Measurements from ENCODE around the gene PLCXD1.
"Not testable (repeated sequence)": the region's sequence is repeated elsewhere in the genome, so short reads cannot be mapped to it uniquely, and the experiment has no call there.

PLCXD1 gene

DNA sequence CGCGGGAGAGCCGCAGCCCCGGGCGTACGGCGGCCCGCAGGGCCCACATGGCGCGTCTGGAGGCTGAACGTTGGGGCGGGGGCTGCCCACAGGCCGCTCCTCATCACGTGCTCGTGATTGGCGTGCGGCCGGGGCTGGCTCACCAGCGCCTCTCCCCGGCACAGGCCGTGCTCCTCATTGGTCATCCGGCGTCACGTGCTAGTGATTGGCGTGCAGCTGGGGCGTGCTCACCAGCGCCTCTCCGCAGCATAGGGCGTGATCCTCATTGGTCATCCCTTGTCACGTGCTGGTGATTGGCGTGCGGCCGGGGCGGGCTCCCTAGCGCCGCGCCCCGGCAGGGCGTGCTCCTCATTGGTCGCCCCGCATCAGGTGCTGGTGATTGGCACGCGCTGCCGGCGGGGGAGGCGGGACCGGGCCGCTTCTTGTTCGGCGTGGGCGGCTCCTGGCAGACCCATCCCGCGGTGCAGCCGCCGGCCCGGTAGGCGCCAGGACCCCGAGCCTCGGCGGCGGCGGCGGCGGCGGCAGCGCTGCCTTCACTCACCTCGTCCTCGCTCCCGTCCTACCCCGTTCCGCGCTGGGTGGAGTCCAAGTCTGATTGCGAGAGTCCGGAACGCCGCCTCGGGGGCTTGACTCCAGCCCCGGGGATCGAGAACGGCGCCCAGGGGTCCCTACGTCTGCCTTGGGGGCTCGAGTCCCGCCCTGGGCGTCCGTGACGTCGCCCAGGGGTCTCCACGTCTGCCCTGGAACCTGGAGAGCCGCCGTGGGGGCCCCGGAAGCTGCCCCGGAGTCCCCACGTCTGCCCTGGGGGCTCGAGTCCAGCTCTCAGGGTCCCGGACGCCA, 37.8 kb downstream of the PLCXD1 start, which contains the start of gene GTPBP6:
Gene GTPBP6, minus strand, starts transcription at position 58 of the 840 bp plus-strand sequence. Its CDS starts 9 bp downstream, at position 49.
- DNase-seq (ENCODE audit: low spot score): peak; percentile 100
- H3K27ac ChIP-seq: peak within 1 kb of the TSS; percentile 94 to 96
- H3K4me3 ChIP-seq: peak within 1 kb of the TSS; percentile 88
- TF ChIP-seq CTCF (IDR thresholded peaks at IDR 0.05): no peak

DNA sequence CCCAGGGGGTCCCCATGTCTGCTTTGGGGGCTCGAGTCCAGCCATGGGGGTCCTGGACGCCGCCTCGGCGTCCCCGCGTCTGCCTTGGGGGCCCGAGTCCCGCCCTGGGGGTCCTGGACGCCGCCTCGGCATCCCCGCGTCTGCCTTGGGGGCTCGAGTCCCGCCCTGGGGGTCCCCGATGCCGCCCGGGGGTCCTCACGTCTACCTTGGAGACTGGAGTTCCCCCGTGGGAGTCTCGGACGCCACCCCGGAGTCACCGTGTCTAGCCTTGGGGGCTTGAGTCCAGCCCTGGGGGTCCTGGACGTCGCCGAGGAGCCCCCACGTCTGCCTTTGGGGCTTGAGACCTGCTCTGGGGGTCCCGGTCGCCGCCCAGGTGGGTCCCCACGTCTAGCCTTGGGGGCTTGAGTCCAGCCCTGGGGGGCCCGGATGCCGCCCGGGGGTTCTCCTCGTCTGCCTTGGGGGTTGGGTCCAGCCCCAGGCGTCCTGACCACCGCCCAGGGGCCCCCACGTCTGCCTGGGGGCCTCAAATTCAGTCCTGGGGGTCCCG, 38.5 kb downstream of the PLCXD1 start:
- no peak for TF ChIP-seq CTCF (IDR thresholded peaks at IDR 0.05)
- H3K27ac ChIP-seq: peak overlapping the region; percentile 75 to 85
- DNase-seq (ENCODE audit: low spot score): no peak
- H3K4me3 ChIP-seq: peak overlapping the region; percentile 88

- Histone ChIP-seq H3K27ac (no peak overlapping the region), H3K4me3 (peak overlapping the region; percentile 88)
- no peak for TF ChIP-seq CTCF (IDR thresholded peaks at IDR 0.05)
- no peak for DNase-seq (ENCODE audit: low spot score)
These were observed 39.1 kb downstream of the PLCXD1 start for GRCh38 chrX:320126-320783.

DNA sequence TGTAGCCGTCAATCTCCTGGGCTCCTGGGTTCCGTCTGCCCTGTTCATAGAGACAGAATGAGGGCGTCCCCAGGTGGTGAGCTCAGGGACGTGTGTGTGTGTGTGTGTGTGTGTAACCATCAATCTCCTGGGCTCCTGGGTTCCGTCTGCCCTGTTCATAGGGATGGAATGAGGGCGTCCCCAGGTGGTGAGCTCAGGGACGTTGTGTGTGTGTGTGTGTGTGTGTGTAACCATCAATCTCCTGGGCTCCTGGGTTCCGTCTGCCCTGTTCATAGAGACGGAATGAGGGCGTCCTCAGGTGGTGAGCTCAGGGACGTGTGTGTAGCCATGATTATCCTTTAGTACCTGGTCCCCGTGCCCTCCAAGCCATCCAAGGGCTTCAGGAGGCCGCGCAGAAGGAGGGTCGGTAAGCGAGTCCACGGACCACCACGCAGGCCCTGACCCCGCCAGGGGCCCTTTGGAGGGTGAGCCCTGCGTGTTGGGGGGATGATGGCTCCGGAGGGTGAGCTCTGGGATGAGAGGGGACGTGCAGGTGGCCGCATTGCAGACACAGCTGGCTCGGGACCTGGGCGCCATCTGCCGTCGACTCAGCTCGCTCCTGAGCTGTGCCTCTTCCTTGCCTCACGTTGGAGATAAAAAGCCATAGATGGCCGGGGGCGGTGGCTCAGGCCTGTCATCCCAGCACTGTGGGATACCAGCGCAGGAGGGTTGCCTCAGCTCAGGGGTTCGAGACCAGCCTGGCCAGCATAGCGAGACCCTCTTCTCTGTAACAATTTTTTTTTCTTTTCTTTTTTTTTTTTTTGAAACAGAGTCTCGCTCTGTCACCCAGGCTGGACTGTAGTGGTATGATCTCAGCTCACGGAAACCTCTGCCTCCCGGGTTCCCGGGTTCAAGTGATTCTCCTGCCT, 42.8 kb downstream of the PLCXD1 start:
- DNase-seq (ENCODE audit: low spot score): no peak
- Histone ChIP-seq H3K27ac (no peak overlapping the region), H3K4me3 (no peak overlapping the region)
- TF ChIP-seq CTCF (IDR thresholded peaks at IDR 0.05): no peak

DNA sequence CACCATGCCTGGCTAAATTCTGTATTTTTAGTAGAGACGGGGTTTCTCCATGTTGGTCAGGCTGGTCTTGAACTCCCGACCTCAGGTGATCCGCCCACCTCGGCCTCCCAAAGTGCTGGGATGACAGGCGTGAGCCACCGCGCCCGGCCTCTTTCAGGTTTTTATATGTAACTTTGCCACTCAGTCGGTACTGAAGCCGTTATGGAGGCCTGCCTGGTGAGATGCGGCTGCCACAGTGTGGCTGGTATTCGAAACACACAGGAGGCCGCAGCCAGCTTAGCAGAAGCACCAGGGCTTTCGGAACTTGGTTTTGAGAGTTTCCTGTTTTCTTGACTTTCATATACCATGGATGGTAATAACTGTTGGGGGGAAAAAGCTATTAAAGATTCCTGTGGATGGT, 43.5 kb downstream of the PLCXD1 start:
- DNase-seq (ENCODE audit: low spot score); H3K4me3 ChIP-seq: not testable (repeated sequence)

GRCh38 chrX:327660-328126, 46.5 kb downstream of the PLCXD1 start:
- Histone ChIP-seq H3K4me3 (no peak overlapping the region), H3K27ac (no peak overlapping the region)
- no peak for TF ChIP-seq CTCF (IDR thresholded peaks at IDR 0.05)
- DNase-seq (ENCODE audit: low spot score): no peak

More for the DNA sequence above, 43.5 kb downstream of the PLCXD1 start:
- H3K27ac ChIP-seq: not testable (repeated sequence)
